Stomach (tissue), 9 donors: Measurements from ENCODE around the gene USP6NL. TPM values are rescaled to one million over a fixed set of nuclear protein-coding genes. Genes with fewer than 3 reads are reported as not detected.

Source experiments
- DNase-seq, 2 donors: peaks; one replicate each; pipeline versions ENCODE4 v3.0.0 to v3.0.0-alpha.2; 2013 to 2019
- H3K27ac ChIP-seq, 5 donors: fragments of 200-600 bp in 4 of 5; sonication (generic) in 4 of 5; one replicate each; pipeline ENCODE4 v1.5.1; 2013 to 2019; ENCODE audit warnings: mild to moderate bottlenecking in 1 of 5, moderate library complexity in 1 of 5
- H3K27me3 ChIP-seq, 3 donors: fragments of 200-600 bp; sonication (generic); one replicate each; pipeline ENCODE4 v1.5.1; 2017 to 2019; ENCODE audit warnings: mixed run types in 1 of 3
- H3K36me3 ChIP-seq, 4 donors: fragments of 200-600 bp; sonication (generic); 1 replicate in 3 of 4; 2 replicates in 1 of 4; pipeline ENCODE4 v1.5.1; 2016 to 2019
- H3K4me1 ChIP-seq, 4 donors: fragments of 200-600 bp; sonication (generic); one replicate each; pipeline ENCODE4 v1.5.1; 2016 to 2019
- H3K4me3 ChIP-seq, 4 donors: fragments of 200-600 bp; sonication (generic) in 3 of 4; one replicate each; pipeline ENCODE4 v1.5.1; 2016 to 2019; ENCODE audit warnings: mild to moderate bottlenecking in 1 of 4
- H3K9me3 ChIP-seq, 4 donors: fragments of 200-600 bp; sonication (generic); one replicate each; pipeline ENCODE4 v1.5.1; 2016 to 2019
- EP300 ChIP-seq: sonication (generic); formaldehyde crosslinking; IDR thresholded peaks from one replicate; pipeline ENCODE4 v1.6.1; 2017; ENCODE audit warnings: antibody characterized with exemption
- POLR2A ChIP-seq, 4 donors: fragments of 450-650 bp; IDR thresholded peaks; one replicate each; pipeline ENCODE4 v1.6.1; 2016; ENCODE audit warnings: antibody characterized with exemption in 4 of 4, control low read depth in 2 of 4, mild to moderate bottlenecking in 1 of 4, moderate library complexity in 1 of 4
- POLR2AphosphoS5 ChIP-seq, 3 donors: sonication (generic); formaldehyde crosslinking; IDR thresholded peaks; one replicate each; pipeline ENCODE4 v1.6.1; 2016; ENCODE audit warnings: antibody characterized with exemption in 3 of 3
- WGBS, 5 donors: extraction: QIAGEN DNeasy Blood & Tissue Kit in 3 of 5; methylation state at CpG; one replicate each; pipeline versions ENCODE4 v1.1.5 to v1.1.7; 2013 to 2018; 5-methylcytosine and 5-hydroxymethylcytosine counted together
- intact Hi-C: fragments of 100-400 bp; cut with DNase I; formaldehyde crosslinking; loops from one replicate; pipeline ENCODE4 v1.15.1; 2023; ENCODE audit warnings: low total_unique reads
- polyA plus RNA-seq, 3 donors: library from polyadenylated mRNA; stranded (reverse); fragments of 200-250 nt; gene quantifications; one replicate each; pipeline ENCODE4 v1.2.3, GENCODE V29; 2013
- total RNA-seq, 5 donors: library from RNA; depleted of rRNA; stranded (reverse); fragments of >200 nt; gene quantifications; one replicate each; pipeline versions ENCODE4 v1.1.0 to v1.2.3, GENCODE V29; 2014 to 2016
- TF ChIP-seq, protein P1 (sequence below), 7 experiments: fragments of 450-650 bp in 4 of 7; fragments of 200-600 bp in 3 of 7; sonication (generic) in 3 of 7; IDR thresholded peaks; one replicate each; pipeline ENCODE4 v1.5.1; 2016 to 2019; ENCODE audit warnings: antibody characterized with exemption in 7 of 7, control low read depth in 2 of 7, mild to moderate bottlenecking in 1 of 7
- donor health status: healthy with polysubstance abuse.
- donor health status: Bipolar disorder and iron deficiency.
- donor health status: healthy.

The USP6NL gene
- total and polyA plus RNA-seq, 8 donors: 4.7 to 31.5 (median 6.3) TPM

DNA sequence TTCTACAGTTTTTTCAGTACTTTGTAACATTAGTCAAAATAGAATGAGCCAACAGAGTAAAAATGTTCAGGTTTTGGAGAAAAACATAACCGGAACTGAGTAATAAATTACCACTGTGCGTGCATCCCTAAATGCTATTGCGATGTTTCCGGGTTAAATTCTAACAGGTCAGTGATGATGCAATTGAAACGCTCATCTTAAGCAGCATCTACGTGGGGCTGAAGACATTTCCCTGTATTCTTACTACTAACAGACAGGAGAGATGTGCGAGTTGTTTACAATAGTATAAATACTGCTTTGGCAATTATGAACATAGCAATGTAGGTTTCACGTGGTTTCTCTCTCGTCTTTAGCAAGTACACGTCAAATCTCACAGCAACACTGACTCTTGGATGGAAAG is 149.4 kb downstream of the USP6NL start:
- peaks cover 0 to 6% (median 0%) of the 10 kb centered on the region in 4 donors for H3K4me1 ChIP-seq
- 87 to 92% (median 90%) methylated on average over 10 of the region's 10 CpGs for WGBS, 5 donors
- no peaks in the 10 kb centered on the region for H3K9me3 ChIP-seq
- TF ChIP-seq EP300 (no peak), POLR2AphosphoS5 (IDR thresholded peaks at IDR 0.05) (no peak), POLR2A (IDR thresholded peaks at IDR 0.05) (no peak)
- TF ChIP-seq, protein P1, sequence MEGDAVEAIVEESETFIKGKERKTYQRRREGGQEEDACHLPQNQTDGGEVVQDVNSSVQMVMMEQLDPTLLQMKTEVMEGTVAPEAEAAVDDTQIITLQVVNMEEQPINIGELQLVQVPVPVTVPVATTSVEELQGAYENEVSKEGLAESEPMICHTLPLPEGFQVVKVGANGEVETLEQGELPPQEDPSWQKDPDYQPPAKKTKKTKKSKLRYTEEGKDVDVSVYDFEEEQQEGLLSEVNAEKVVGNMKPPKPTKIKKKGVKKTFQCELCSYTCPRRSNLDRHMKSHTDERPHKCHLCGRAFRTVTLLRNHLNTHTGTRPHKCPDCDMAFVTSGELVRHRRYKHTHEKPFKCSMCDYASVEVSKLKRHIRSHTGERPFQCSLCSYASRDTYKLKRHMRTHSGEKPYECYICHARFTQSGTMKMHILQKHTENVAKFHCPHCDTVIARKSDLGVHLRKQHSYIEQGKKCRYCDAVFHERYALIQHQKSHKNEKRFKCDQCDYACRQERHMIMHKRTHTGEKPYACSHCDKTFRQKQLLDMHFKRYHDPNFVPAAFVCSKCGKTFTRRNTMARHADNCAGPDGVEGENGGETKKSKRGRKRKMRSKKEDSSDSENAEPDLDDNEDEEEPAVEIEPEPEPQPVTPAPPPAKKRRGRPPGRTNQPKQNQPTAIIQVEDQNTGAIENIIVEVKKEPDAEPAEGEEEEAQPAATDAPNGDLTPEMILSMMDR (IDR thresholded peaks at IDR 0.05): no peak
- H3K27ac ChIP-seq: no peak overlapping the region
- no peaks in the 10 kb centered on the region for H3K27me3 ChIP-seq
- intact Hi-C loops: no loop called here
- no peak overlapping the region for H3K4me3 ChIP-seq
- DNase-seq: no peak
- H3K36me3 ChIP-seq: peaks cover 15 to 44% (median 39%) of the 10 kb centered on the region in 4 donors

DNA sequence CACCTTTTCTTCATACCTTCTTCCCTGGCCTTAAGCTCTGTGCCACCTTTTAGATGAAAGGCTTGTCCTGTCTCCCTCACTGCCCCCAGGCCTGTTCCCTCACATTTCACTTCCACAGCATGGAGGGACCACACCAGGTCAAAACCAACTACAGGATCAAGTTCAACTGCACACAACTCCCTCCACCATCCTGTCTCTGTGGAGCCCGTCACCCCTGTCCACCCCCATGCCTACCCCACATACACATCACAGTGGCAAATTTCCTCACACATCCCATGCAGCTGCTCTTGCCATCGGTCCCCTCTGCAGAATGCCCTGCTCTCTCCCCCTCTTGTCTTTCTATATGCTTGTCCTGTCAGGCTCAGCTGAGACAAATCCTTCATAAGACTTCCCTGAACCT is 154.1 kb downstream of the USP6NL start:
- peaks cover 3 to 22% (median 17%) of the 10 kb centered on the region in 4 donors for H3K36me3 ChIP-seq
- H3K4me3 ChIP-seq: no peak overlapping the region
- H3K27ac ChIP-seq: no peak overlapping the region
- WGBS, 5 donors: 85 to 98% (median 94%) methylated on average over 2 of the region's 2 CpGs
- no peaks in the 10 kb centered on the region for H3K27me3 ChIP-seq
- H3K4me1 ChIP-seq: no peaks in the 10 kb centered on the region
- TF ChIP-seq POLR2A (IDR thresholded peaks at IDR 0.05): no peak
- H3K9me3 ChIP-seq: no peaks in the 10 kb centered on the region
- DNase-seq: no peak
- intact Hi-C loops: no loop called here

DNA sequence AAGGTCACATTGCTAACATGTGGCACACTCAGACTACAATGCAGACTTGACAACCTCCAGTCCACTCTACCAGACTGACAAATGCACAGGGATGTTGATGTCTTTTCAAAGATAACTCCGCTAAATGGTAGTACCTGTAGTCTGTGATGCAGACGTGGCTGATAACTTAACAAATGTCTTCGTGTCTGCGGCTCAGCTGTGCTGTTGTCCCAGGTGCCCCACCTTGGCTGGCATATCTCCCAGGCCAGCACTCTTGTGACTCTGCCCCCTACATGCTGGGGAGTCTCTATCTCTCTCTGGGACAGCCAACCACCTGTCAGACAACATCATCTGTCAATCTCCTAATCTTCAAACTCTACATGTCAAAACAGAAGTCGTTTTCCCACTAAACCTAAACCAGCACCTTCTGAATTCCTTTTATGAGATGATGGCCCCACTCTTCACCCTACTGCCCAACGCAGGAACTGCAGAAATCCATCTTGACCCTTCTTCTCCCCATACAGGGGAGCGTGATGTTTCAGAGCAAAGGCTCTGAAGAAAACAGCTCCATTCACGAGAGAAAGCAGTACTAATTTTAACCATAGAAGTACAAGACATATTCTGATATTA is 156.4 kb downstream of the USP6NL start:
- WGBS, 5 donors: 74 to 82% (median 80%) methylated on average over 8 of the region's 8 CpGs
- no peak for TF ChIP-seq POLR2A (IDR thresholded peaks at IDR 0.05)
- TF ChIP-seq POLR2AphosphoS5 (IDR thresholded peaks at IDR 0.05): no peak
- no peak for TF ChIP-seq EP300
- TF ChIP-seq, protein P1 (IDR thresholded peaks at IDR 0.05): no peak
- no peak for DNase-seq
- Histone ChIP-seq H3K9me3 (no peaks in the 10 kb centered on the region), H3K36me3 (peaks cover 0 to 9% (median 6%) of the 10 kb centered on the region in 4 donors), H3K4me1 (no peaks in the 10 kb centered on the region), H3K27me3 (no peaks in the 10 kb centered on the region), H3K4me3 (no peak overlapping the region), H3K27ac (no peak overlapping the region)
- intact Hi-C loops: no loop called here

DNA sequence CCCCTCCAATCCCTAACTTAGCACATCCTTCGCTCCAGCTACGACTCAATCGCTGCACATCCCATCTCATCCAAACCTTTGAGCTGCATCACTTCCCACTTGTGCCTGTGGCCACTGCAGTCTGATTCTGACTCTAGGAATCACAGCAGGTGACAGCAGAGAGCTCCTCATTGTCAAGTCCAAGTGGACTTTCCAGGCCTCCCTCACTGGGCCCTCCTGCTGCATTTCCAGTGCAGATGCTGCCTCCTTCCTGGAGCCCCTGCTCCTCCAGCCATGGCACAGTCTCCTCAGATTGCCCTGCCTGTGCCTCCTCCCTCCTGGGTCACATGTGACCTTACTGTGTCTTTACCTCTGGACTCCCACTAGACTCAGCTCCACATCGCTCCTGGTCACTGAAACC is 157.3 kb downstream of the USP6NL start:
- Histone ChIP-seq H3K9me3 (no peaks in the 10 kb centered on the region), H3K27me3 (peaks cover 0 to 5% (median 0%) of the 10 kb centered on the region in 3 donors), H3K4me1 (no peaks in the 10 kb centered on the region), H3K27ac (no peak overlapping the region), H3K36me3 (peaks cover 0 to 5% (median 4%) of the 10 kb centered on the region in 4 donors), H3K4me3 (no peak overlapping the region)
- no peak for TF ChIP-seq EP300
- DNase-seq: no peak
- WGBS, 5 donors: 90 to 99% (median 96%) methylated on average over 4 of the region's 4 CpGs
- intact Hi-C loops: no loop called here

DNA sequence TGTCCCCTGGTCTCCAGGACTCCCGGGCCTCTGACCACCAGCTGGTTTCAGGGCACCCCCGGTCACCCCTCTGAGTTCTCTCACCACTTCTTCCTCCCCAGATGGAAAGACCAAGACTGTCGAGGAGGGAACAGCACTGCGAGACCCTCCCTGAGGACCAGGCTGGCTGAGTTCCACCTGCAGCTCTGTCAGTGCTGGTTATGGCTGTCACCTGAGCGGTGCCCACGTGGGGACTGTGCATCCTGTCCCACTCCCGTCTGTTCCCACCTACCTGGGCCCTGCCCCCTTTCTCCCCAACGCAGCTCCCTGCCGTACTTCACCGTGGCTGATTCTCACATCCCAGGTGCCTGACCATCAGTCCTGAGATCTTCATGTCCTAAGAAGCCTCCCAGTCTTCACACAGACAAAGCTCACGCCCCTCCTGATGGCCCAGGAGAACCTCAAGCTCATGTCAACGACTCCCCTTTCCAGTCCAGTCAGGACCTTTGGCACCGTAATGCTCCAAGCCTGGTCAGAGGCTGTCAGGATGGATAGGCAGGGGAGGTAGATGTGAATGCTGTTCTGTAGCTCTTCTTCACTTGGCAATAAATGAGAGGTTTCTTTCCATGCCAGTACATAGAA is 159.7 kb downstream of the USP6NL start:
- DNase-seq: no peak
- 79 to 89% (median 82%) methylated on average over 13 of the region's 13 CpGs for WGBS, 5 donors
- Histone ChIP-seq H3K4me1 (peaks cover 0 to 9% (median 3%) of the 10 kb centered on the region in 4 donors), H3K4me3 (no peak overlapping the region), H3K36me3 (no peaks in the 10 kb centered on the region), H3K9me3 (no peaks in the 10 kb centered on the region), H3K27ac (no peak overlapping the region), H3K27me3 (peaks cover 0 to 20% (median 0%) of the 10 kb centered on the region in 3 donors)
- intact Hi-C loops: no loop called here
- TF ChIP-seq POLR2A (IDR thresholded peaks at IDR 0.05): no peak
- no peak for TF ChIP-seq EP300
- TF ChIP-seq, protein P1 (IDR thresholded peaks at IDR 0.05): no peak
- TF ChIP-seq POLR2AphosphoS5 (IDR thresholded peaks at IDR 0.05): no peak
